WTC11 (cell line): ENCODE measurements around the gene TMBIM6. TPM values are rescaled to one million over a fixed set of nuclear protein-coding genes. Genes with fewer than 3 reads are reported as not detected.

Experiments
- ATAC-seq: fragments of 200-7000 bp; cut with Tn5 transposase; 2 replicates; pipeline ENCODE4 v1.10.0; 2021; ENCODE audit warnings: mild to moderate bottlenecking, moderate library complexity
- CTCF ChIA-PET: fragments of 300-600 bp; sonication (Branson Sonifier 250); formaldehyde crosslinking; loops from one replicate; lab custom pipeline; 2021; ENCODE audit warnings: antibody characterized with exemption; lab: Charles Lee
- POLR2A ChIA-PET: fragments of 350-600 bp; sonication (Branson Sonifier 250); formaldehyde crosslinking; loops from one replicate; lab custom pipeline; 2021; ENCODE audit warnings: antibody characterized with exemption; lab: Charles Lee
- DNase-seq: peaks from one replicate; pipeline ENCODE4 v3.0.0; 2021; ENCODE audit warnings: low spot score
- H3K27ac Mint-ChIP-seq: 2 replicates; pipeline ENCODE4 v1.8.0; 2021; ENCODE audit warnings: mixed read lengths
- H3K27me3 Mint-ChIP-seq: 2 replicates; pipeline ENCODE4 v1.8.0; 2021; ENCODE audit warnings: low read depth, mild to moderate bottlenecking, moderate library complexity, mixed read lengths
- H3K36me3 Mint-ChIP-seq: 2 replicates; pipeline ENCODE4 v1.8.0; 2021; ENCODE audit warnings: mixed read lengths
- H3K4me1 Mint-ChIP-seq: 2 replicates; pipeline ENCODE4 v1.8.0; 2022; ENCODE audit warnings: mixed read lengths
- H3K4me3 Mint-ChIP-seq: 2 replicates; pipeline ENCODE4 v1.8.0; 2021; ENCODE audit warnings: mild to moderate bottlenecking, moderate library complexity, mixed read lengths
- H3K9me3 Mint-ChIP-seq: 2 replicates; pipeline ENCODE4 v1.8.0; 2021; ENCODE audit warnings: mixed read lengths
- FOXP4 ChIP-seq: sonication (generic); formaldehyde crosslinking; IDR thresholded peaks from 2 replicates; pipeline ENCODE4 v1.8.0; 2022; ENCODE audit warnings: mild to moderate bottlenecking, missing genetic modification reagents
- GTF2I ChIP-seq: fragments of 250-450 bp; sonication (Bioruptor Pico); conservative IDR thresholded peaks from 2 replicates; pipeline ENCODE4 v1.4.0; 2021; ENCODE audit warnings: mild to moderate bottlenecking
- IRF1 ChIP-seq: sonication (generic); formaldehyde crosslinking; IDR thresholded peaks from 2 replicates; pipeline ENCODE4 v1.8.0; 2023; ENCODE audit warnings: missing genetic modification reagents
- MLX ChIP-seq: sonication (generic); formaldehyde crosslinking; IDR thresholded peaks from 2 replicates; pipeline ENCODE4 v1.8.1; 2023; ENCODE audit warnings: mild to moderate bottlenecking, missing genetic modification reagents, moderate library complexity
- PRDM15 ChIP-seq: sonication (generic); formaldehyde crosslinking; IDR thresholded peaks from 2 replicates; pipeline ENCODE4 v1.8.0; 2022; ENCODE audit warnings: missing genetic modification reagents
- PRRX2 ChIP-seq: fragments of 250-450 bp; sonication (Bioruptor Pico); IDR thresholded peaks from 2 replicates; pipeline ENCODE4 v1.8.0; 2021; ENCODE audit warnings: mild to moderate bottlenecking
- SP1 ChIP-seq: sonication (generic); formaldehyde crosslinking; conservative IDR thresholded peaks from 2 replicates; pipeline ENCODE4 v1.8.1; 2022; ENCODE audit warnings: missing genetic modification reagents
- TCF7 ChIP-seq: sonication (generic); formaldehyde crosslinking; IDR thresholded peaks from 2 replicates; pipeline ENCODE4 v1.8.0; 2022; ENCODE audit warnings: mild to moderate bottlenecking, low read depth, missing genetic modification reagents, moderate library complexity
- ZNF121 ChIP-seq: sonication (generic); formaldehyde crosslinking; IDR thresholded peaks from 2 replicates; pipeline ENCODE4 v1.8.0; 2023; ENCODE audit warnings: missing genetic modification reagents
- ZNF281 ChIP-seq: sonication (generic); formaldehyde crosslinking; IDR thresholded peaks from 2 replicates; pipeline ENCODE4 v1.8.0; 2023; ENCODE audit warnings: mild to moderate bottlenecking, missing genetic modification reagents
- ZNF396 ChIP-seq: fragments of 250-450 bp; sonication (Bioruptor Pico); IDR thresholded peaks from 2 replicates; pipeline ENCODE4 v1.8.0; 2021; ENCODE audit warnings: mild to moderate bottlenecking, moderate library complexity, borderline replicate concordance
- total RNA-seq: library from RNA; stranded (reverse); gene quantifications from 3 replicates; pipeline ENCODE4 v1.2.3, GENCODE V29; 2021

TMBIM6 gene
- total RNA-seq, 1 experiment from 2014 or later = 402 TPM

- peak overlapping the region; percentile 88 for H3K27ac Mint-ChIP-seq
- no peaks in the 10 kb centered on the region for H3K9me3 Mint-ChIP-seq
- H3K36me3 Mint-ChIP-seq = peaks cover 3% of the 10 kb centered on the region; the same call in 1 of the 2 replicates
- DNase-seq = no peak
- TF ChIP-seq GTF2I = no peak
- TF ChIP-seq PRRX2 (CRISPR knock-in tag) = no peak
- peaks cover 42% of the 10 kb centered on the region for H3K4me1 Mint-ChIP-seq
- CTCF ChIA-PET = interaction anchor here (0.9 to 2.1 kb wide), 6 partner anchors 10 to 261 kb away, joined by 3 to 8 read pairs (median 4); partner anchors contain the start of gene TMBIM6
- peak; percentile 54 for ATAC-seq
- POLR2A ChIA-PET = interaction anchor here (1.9 to 2.2 kb wide), 3 partner anchors 11 to 19 kb away, joined by 5 to 7 read pairs (median 5); partner anchors contain the start of gene NCKAP5L
- peak overlapping the region; percentile 5; the same call in 1 of the 2 replicates for H3K4me3 Mint-ChIP-seq
- H3K27me3 Mint-ChIP-seq = no peaks in the 10 kb centered on the region
These were observed 68.1 kb downstream of the TMBIM6 start for GRCh38 chr12:49809381-49809905.

- H3K9me3 Mint-ChIP-seq = no peaks in the 10 kb centered on the region
- CTCF ChIA-PET = interaction anchor here (1.4 to 2.5 kb wide), 7 partner anchors 11 to 261 kb away, joined by 3 to 13 read pairs (median 6); partner anchors contain the start of genes NCKAP5L and TMBIM6
- POLR2A ChIA-PET = interaction anchor here (2.0 kb wide), 1 partner anchor 19 kb away, joined by 7 read pairs; the partner anchor contains the start of gene NCKAP5L
- TF ChIP-seq ZNF121 (no peak), PRDM15 (CRISPR knock-in tag) (peak; percentile 35), ZNF281 (CRISPR knock-in tag) (no peak), FOXP4 (CRISPR knock-in tag) (no peak)
- TF ChIP-seq, all 79 proteins: peak for 1
- Mint-ChIP-seq H3K27ac (peak overlapping the region; percentile 93), H3K27me3 (no peaks in the 10 kb centered on the region), H3K4me1 (peaks cover 42% of the 10 kb centered on the region), H3K4me3 (no peak overlapping the region), H3K36me3 (peaks cover 2% of the 10 kb centered on the region; the same call in 1 of the 2 replicates)
- DNase-seq (no peak), ATAC-seq (peak; percentile 31)
These were observed 68.6 kb downstream of the TMBIM6 start for GRCh38 chr12:49809906-49810389.

GRCh38 chr12:49811136-49811535, 69.8 kb downstream of the TMBIM6 start:
- Mint-ChIP-seq H3K4me1 (peaks cover 42% of the 10 kb centered on the region), H3K36me3 (no peaks in the 10 kb centered on the region), H3K4me3 (no peak overlapping the region), H3K9me3 (no peaks in the 10 kb centered on the region), H3K27me3 (no peaks in the 10 kb centered on the region), H3K27ac (peak overlapping the region; percentile 60)
- ChIA-PET POLR2A (interaction anchor here (0.5 to 1.1 kb wide), 2 partner anchors 15 to 1047 kb away, joined by 5 to 7 read pairs; no protein-coding TSS in a partner anchor), CTCF (interaction anchor here (0.6 to 2.5 kb wide), 12 partner anchors 10 to 259 kb away, joined by 3 to 13 read pairs (median 6); partner anchors contain the start of genes NCKAP5L and TMBIM6)
- TF ChIP-seq ZNF121 (0 out of 2 replicates have a peak, but pooled peaks have one; percentile 28), TCF7 (CRISPR knock-in tag) (no peak)
- ATAC-seq (no peak; the same call in 1 of the 2 replicates), DNase-seq (no peak)

GRCh38 chr12:49811961-49812401, 70.6 kb downstream of the TMBIM6 start:
- TF ChIP-seq SP1 (no peak), GTF2I (no peak), IRF1 (no peak), ZNF396 (CRISPR knock-in tag) (no peak), MLX (CRISPR knock-in tag) (no peak)
- H3K27ac Mint-ChIP-seq = peak overlapping the region; percentile 59
- peaks cover 42% of the 10 kb centered on the region for H3K4me1 Mint-ChIP-seq
- ATAC-seq (no peak), DNase-seq (no peak)
- H3K36me3 Mint-ChIP-seq = no peaks in the 10 kb centered on the region
- ChIA-PET CTCF (interaction anchor here (1.4 to 2.5 kb wide), 2 partner anchors 15 to 55 kb away, joined by 4 to 13 read pairs; partner anchors contain the start of gene NCKAP5L), POLR2A (no interaction called here)
- no peaks in the 10 kb centered on the region for H3K9me3 Mint-ChIP-seq
- no peaks in the 10 kb centered on the region for H3K27me3 Mint-ChIP-seq
- no peak overlapping the region for H3K4me3 Mint-ChIP-seq
